HG03135 (cell line): Measurements from ENCODE around the gene SGPL1.

Experiments used
- ATAC-seq: cut with Tn5 transposase; IDR thresholded peaks from one replicate; pipeline ENCODE4 v1.9.1; 2021; ENCODE audit warnings: mild to moderate bottlenecking, moderate library complexity; ENCODE audit not compliant: unreplicated experiment

SGPL1 gene

DNA sequence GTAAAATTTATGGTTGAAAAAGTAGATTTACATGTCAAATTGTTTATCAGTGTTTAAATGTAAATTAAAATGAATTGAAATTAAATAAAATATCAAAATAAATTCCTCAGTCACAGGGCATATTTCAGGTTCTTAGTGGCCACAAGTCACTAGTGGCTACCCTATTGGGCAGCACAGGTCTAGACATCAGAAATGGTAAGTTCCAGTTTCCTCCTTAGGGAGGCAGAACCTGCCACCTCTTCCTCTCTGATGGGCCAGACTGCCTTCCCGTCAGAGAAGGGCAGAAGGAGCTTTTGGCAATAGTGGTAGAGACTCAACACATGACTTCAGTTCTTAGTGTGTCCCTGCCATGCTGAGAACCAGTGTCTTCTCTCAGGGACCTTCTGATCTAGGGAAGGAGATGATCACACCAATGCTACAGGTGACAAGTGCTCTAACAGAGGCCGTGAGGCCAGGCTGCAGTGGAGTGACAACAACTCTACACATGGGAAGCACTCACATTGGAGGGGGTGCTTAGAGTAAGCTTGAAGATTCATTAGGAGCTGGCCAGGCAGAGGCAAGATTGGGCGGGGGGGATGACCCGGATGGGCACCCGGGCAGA, 87.0 kb downstream of the SGPL1 start:
- no peak for ATAC-seq

DNA sequence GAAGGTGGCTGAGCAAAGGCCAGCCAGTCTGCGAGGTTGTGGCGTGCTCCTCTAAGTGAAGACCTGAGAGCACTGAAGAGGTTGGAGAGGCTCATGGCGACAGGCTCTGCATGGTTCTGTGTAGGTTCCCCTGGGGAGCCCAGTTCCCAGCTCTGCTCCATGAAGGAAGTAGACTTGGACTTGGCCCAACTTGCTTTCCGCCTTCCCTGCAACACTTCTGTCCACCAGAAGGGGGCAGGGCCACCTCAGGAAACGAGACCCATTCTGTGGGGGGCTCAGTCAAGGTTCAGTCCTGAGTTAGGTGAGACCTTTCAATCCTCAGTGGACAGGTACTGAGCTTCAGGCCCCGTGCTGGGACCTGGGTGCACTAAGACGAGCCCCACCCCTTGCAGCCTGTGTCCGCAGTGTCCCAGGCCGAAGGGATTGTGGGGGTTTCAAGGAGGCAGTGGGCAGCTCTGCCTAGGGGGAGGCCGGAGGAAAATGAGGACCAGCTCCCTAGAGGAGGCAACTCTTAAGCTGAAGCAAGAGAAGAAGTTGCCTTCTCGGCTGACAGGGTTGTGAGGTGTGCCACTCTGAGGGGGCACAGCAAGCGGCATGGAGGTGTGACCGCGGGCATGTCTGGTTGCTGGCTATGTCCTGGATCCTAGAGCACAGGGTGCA, 87.6 kb downstream of the SGPL1 start:
- no peak for ATAC-seq

DNA sequence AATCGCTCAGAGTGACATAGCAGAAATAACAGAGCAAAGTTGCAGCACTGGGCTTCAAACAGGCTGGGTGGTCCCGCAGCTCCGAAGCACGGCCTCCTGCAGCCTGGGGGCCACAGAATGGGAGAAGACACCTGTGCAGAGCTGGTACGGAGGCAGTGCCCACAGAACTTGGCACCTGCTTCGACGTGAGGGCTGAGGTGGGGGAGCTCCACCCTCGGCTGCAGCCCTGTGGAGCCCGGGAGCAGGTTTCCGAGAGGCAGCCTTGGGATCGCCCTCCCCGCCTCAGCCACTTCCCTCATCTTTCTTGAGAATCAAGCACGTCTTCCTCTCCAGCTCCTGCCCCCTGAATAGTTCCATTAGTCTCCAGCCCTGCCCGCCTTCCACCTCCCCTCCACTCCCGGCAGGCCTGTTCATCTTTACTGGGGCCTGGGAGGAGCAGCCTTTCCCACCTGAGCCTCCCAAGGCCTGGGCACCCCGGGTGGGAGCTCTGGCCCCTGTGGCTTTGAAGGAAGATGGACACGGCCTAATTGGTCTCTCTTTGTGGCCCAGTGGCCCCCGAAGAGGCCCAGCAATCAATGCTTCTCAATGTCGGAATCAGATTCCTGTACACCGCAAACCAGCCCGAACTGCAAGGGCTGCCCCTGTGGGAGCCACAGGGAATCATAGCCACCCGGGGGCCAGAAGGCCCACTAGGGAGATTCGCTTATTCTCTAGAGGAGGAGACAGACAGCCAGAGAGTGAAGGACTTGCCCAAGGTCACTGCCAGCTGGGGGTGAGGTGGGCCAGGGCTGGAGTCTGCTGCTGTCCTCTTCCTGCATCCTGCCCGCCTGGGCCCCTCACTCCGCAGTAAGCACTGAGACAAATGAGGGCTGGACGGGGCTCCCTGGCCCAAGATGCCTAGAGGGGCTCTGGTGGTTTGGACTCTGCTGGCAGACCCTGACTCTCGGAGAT, 89.6 kb downstream of the SGPL1 start:
- no peak for ATAC-seq

DNA sequence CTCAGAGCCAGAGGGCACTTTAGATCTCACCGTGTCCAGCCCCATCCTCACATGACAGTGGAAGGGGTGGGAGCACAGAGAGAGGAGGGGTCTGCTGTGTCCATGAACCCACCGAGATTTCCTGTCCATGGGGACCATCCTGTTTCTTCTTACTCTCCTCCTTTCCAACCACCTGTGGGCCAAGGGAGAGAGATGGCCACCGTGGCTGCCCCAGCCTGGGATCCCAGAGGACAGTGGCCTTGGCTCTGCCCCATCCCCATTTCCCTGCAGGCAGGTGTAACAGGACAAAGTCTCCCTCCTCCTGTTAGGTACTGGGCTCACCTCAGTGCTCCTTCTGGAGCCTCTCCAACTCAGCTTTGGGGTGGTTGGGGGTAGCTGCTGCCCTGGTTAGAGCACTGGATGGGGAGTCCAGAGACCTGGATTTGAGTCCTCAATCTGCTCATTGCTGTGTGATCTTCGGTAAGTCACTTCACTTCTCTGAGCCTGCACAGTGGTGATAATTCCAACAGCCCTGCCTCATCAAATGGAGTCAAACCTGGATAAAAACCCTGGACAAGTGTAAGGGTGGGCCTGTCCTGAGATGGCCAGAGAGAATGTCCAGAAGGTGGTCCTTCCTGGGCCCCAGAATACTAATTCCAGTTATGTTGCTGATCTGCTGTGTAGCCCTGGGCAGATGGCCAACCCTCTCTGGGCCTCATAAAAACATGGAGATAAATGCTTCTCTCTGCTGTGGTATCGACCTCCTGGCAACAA, 90.5 kb downstream of the SGPL1 start:
- no peak for ATAC-seq

DNA sequence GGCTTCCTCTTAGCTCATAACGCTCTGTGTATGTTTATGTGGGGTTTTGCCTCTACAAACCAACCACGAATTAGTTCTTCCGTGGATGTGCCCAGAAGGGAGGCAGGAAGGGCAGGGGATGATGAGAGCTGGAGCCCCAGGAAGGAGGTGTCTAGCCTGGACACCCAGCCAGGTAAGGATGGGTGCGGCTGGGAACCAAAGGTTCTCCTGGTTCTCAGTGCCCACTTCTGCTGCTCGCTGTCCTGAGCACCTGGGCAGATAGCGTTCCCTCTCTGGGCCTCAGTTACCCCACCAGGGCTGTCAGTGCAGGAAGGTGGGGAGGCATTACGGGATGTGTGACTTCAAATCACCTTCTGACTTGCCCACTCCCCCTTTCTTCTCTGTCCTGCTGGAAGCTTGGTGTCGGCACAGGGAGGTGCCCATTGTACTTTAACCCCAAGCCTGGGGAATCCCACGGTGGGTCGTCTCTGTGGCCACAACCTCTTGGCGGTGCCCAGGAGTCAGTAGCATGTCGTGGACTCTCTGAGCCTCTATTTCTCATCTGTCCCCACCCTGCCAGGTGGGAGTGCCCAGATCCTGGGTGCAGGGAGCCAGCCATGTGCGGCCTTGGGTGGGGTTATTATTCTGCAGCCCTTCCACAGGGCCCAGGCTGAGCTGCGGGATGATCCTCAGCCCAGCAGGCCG, 91.3 kb downstream of the SGPL1 start:
- ATAC-seq, result no peak

DNA sequence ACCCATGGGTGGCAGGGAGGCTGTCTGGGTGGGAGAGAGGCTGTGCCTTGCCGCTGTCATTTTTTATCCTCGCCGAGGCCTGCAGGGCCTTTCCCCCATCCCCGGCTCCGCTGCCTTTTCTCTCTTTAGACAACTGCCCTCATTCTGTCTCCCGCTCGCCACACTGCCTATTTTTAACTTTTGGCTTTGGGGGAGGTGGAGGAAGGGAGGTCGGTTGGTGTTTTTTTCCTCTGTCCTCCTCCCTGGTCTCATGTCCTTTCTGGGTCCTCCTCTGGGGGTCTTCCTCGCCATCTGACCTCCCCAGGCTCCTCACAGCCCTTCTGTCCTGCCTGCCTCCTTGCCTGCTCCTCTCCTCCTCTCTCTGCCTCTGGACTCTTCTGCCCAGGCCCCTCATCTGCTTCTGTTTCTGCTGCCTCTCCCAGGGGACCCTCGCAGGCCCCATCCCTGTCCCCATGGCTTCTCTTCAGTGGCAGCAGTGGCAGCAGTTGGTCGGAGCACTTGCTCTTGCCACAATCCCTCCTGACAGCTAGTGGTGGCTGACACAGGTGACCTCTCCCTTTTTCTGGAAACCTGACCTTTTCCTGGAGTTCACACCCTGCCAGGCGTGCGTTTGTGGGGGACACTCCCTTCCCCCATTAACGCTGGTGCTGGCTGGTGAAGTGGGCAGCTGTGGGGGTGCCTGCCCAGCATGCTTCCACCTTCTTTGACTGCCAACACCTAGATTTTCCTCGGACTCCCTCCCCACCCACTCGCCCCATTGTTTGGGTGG, 92.1 kb downstream of the SGPL1 start:
- ATAC-seq, result no peak

DNA sequence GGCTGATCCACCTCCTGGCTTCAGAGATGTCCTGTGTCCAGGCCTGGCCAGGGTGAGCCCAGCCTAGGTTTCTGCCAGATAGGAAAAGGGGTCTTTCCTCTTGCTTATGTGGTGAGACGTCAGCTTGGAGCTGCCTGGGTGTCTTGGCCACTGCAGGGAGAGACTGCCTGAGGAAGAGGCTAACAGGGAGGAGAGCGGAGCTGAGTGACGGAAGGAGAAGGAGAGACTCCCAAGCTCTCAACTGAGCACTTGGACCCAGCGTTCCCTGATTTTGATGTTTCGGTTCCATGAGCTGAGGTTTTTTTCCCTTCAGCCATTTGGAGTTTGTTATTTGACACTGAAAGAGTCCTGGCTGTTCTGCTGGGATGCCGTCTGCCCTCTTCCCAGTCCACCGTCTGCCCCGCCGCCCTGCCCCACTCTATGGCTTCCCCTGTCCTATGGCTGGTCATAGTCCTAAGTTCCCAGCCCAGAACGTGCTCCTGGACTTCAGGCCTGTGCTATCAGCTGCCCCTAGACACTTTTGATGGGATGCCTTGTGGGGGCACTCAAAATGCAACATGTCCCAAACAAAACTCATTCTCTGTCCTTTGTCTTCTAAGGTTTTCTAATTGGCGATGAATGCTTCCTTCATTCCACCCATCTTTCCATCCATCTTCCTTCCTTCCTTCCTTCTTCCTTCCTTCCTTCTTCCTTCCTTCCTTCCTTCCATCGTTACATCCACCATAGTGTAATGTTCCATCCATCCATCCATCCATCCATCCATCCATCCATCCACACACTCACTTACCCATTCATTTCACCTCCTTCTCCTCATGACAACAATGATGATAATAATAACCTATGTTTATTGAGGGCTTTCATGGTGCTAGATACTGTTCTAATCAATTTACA, 92.9 kb downstream of the SGPL1 start:
- no peak for ATAC-seq

DNA sequence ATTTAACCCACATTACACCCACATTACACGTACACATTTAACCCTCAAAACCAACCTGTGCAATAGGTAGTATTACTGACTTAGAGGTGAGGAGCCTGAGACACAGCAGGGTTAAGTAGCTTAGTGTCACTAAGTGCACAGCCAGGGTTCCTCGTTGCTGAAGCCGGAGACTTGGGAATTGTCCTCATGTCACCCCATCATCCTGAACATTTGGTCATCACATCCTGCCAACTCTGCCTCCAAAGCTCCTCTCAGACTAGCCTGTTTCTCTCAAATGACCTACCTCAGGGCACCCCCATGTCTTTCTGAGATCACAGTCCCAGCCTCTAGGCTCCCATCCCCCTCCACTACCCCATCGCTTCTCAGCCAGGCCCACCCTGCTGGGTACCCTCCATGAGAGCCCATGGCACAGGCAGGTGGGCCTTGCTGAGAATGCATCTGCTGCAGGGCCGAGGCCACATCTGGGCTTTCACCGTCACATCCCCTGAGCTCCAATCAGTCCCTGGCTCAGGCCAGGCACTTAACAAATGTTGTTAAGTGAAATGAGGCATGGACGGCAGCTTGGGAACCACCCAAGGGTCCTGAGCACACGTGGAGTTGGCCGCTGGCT, 93.7 kb downstream of the SGPL1 start:
- no peak for ATAC-seq

DNA sequence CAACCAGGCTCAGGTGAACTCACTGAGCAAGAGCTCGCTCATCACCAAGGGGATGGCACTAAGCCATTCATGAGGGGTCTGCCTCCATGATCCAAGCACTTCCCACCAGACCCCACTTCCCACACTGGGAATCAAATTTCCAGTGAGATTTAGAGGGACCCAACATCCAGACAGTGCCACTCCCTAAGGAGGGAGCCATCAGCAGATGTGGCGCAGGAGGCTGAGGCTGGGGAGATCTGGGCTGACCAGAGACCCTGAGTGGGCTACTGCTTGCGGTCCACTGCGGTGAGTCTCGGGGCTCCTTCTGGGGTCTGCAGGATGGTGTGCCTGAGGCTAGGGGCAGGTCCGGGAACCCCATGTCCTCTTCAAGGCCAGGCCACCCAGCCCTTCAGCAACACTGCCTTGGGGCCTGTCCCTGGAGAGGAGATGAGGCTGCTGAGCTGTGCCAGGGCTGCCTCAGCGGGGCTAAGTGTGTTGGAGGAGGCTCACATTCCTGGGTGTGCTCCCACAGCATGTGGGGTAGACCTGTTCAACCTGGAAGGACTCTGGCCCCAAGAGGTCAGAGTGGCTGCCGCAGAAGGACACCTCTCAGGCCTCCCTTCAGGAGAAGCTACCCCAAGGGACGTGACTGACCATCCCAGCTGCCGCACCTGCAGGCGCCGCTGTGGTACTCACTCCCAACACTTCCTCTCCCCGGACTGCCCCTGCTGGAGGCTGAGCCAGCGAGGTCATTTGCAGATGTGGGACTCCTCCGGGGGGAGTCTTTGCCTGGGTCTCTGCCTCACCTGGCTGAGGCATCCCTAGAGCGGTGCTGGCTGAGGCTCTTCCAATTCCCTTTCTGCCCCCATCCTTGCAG, 95.0 kb downstream of the SGPL1 start:
- no peak for ATAC-seq

DNA sequence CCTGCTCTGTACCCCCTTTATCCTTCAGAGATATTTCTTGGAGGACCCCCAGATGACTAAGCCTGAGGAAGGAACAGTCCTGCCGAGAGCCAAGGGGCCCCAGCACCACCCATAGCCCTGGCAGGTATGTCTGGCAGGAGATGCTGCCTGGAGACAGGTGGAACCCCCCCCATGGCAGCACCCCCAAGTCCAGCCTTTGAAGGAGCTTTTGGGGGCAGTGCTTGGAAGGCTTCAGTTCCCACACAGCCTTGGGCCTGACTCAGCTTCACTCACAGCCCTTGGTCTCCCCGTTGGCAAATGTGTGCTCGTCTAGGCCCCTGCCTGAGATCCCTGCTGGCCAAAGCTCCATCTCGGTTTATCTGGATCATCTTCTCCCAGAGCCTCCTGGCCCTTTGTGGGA, 95.6 kb downstream of the SGPL1 start:
- ATAC-seq, result no peak

DNA sequence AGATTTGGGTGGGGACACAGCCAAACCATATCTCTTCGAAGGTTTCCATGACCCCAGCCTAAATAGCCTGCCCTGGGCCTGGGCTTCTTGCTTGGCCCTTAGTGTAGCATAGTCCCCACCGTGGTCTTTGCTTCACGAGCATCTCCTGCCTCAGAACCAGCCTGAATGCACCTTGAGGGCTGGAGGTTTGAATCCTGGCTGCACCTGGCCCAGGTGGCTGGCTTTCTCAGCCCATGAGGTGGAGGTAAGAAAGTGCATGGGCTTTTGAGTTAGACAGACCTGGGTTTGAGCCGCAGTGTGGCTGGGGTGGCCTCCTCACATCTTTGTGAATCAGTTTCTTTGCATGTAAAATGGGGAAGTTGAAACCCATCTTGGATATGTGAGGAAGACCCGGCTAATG, 96.8 kb downstream of the SGPL1 start:
- ATAC-seq, result no peak

DNA sequence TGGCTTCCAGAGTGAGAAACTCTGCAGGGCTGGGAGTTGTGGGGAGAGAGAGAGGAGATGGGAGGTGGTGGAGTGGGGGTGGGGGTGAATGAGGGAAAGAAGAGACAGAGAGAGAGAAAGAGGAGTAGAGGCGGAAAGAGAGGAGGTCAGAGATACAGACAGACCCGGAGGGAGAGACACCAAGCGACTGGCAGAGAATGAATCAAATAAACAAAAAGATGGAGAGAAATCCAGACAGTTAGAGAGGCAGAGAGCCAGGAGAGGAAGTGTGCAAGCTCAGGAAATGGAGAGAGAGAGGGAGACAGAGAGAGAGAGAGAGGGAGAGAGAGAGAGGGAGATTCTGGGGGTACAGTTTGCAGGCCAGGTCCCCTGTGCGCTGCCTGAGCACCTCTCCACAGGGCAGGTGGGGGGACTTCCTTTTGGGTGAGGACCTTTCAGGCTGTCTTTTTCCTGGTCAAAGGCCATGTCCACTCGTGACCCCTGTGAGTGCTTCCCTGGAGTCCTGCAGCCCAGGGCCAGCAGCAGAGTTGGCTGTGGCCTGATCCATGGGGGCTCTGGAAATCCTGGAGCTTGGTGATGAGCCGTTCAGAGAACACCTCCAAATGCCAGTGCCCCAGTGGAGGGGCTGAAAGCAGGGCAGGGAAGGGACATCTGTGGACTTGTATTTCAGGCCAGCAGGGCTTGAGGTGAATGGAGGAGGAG, 97.6 kb downstream of the SGPL1 start:
- ATAC-seq, result no peak

DNA sequence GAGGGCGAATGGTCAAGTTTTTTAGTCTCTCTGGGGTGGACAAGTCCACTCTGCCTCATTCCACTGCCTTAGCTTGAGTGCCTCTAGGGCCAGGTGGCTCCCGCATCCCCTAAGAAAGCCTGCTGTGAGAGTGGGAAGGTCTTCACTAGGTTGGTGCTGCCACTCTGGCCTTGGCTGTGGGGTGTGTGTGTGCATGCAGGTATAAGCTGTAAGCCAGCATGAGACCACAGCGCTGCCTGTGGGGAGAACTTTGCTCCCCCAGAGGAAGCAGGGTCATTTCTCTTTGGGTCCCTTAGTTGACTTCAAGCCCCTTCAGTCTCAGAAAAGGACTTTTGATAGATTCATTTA, 98.1 kb downstream of the SGPL1 start:
- ATAC-seq, result no peak

DNA sequence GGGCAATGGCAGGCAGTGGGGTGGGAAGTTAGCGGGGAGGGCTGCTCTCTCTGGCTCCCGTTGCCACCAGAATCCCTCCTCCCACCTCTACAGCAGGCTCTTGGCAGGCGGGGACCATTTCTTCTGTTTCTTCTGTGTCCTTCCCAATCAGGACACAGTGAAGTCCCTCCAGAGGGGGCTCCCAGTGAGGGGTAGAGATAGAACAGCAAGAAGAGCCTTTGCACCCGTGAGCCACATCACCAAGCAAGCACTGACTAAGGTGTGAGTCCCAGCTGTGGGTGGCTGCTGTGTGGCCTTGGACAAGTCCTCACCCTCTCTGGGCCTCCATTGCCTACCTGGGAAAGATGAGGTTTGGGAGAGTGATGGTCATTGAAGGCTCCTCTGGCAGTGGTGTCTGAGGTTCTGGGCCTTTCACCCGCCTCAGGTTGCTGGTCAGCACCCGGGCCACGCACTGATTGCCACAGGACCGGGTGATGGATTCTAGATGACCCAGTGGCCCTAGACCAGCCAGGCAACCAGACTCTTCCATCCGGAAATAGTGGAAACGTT, 98.6 kb downstream of the SGPL1 start:
- ATAC-seq, result no peak

DNA sequence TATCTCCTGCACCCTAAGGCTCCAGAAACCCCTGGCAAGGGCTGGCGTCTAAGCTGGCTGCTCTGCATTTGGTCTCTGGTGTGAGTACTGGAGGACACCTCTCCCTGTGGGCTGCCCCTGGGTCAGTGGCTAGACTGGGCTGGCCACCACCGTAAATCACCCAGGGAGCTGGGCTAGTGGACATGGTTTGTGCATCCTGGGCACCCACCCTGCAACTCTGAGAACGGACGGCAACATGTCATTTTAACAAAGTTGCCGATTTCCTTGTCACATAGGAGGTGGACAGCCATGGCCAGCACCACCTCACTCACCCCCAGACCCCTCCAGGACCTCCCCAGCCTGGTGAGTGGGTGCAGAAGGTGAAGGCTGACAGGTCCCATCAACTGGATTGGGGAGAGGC, 99.5 kb downstream of the SGPL1 start:
- ATAC-seq, result no peak

DNA sequence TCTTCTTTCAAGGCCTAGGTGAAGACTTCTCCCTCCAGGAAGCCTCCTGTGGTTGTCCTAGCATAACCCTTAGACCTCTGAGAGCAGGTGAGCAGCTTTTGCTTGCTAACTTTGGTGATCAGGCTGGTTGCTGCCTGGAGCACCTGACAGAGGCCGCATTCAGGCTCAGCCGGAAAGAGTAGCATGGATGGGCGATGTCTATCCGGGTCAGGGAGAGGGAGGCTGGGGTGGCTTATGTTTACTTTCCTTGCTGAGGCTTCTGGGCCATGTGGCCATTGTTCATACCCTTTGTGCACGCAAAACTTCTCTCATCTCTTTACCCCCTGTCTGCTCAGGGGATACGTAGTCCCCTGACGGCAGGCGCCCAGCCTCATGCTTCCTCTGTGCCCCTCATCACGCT, 100.1 kb downstream of the SGPL1 start:
- ATAC-seq, result no peak

DNA sequence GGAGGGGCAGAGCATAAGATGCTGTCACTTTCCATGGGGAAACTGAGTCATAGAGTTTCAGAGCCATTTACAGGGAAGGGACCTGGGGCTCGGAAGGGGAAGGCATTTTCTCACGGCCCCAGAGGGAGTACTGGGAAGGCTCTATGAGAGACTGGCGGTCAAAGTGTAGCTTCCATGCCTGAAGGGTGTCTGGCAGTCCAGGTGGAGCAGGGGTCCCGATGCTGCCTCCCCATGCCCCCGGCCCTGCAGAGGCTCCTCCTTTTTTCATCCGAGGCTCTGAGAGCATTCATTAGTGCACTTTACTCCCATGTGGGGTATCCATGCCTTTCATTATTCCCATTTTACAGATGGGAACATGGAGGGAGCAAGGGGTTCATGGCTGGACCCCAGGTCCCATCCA, 100.5 kb downstream of the SGPL1 start:
- no peak for ATAC-seq
